Activated CD4-positive, alpha-beta T cell treated with anti-CD3 and anti-CD28 coated beads, Interleukin-2, amount 50 U/mL, for 4 hours (primary cell): ENCODE results near the gene SGPP1.
"Not testable (repeated sequence)": the region's sequence is repeated elsewhere in the genome, so short reads cannot be mapped to it uniquely, and the experiment has no call there.

Experiments used
- DNase-seq, 2 experiments: peaks; one replicate each; pipeline ENCODE4 v3.0.0-alpha.2; 2020

SGPP1 gene

DNA sequence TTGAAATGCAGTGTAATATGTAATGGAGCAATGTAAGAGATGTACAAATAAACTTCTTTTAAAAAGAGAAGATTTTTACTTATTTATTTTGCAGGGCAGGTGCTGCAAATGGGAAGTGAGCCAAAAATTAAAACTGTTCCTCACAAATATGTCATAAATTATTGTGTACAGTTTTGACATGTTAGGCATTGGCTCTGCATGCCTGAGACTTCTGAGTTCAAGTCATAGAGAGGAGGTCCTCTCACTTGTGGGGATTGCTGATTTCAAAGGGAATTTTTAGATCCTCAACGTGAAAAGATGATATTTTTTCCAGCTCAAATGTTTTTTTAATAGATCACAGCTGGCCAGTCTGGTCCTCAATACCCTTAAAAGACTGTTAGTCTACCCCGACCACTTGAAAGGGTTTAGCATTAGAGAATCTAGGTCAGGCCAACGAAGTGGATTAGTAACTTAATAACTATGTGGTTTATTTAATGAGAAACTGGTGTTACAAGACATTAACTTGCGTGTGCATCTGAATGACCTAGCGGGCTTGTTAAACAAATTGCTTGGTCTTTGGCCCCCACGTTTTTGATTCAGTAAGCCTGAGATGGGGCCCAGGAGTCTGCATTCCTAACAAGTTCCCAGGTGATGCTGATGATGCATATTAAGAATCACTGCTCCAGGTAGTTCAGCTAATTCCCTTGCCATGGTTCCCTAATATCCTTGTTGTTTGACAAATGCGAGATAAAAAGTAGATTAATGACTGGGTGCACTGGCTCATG, 55.3 kb downstream of the SGPP1 start:
- no peak for DNase-seq

- no peak for DNase-seq
Observed at GRCh38 chr14:63671987-63672386, 55.9 kb downstream of the SGPP1 start.

GRCh38 chr14:63670692-63671091, 57.2 kb downstream of the SGPP1 start:
- DNase-seq, result no peak

DNA sequence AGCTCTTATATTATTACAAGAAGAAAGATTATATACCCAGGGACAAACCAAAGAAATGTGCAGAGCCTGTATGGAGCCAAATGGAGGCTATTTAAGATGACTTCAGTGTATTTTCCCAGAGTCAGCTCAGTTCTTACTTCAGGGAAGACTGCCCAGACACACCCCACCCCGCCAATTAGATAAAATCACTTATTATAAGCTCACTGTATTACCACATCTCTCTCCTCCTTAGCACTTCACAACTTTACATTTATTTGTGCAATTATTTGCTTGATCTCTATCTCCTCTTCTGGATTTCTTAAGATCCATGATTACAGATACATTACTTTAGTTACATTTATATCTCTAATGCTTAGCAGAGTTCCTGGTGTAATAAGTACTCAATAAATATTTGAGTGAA, 61.5 kb downstream of the SGPP1 start:
- no peak for DNase-seq

- no peak for DNase-seq
Observed at GRCh38 chr14:63663428-63664341, 64.2 kb downstream of the SGPP1 start.

GRCh38 chr14:63662776-63663175, 65.1 kb downstream of the SGPP1 start:
- DNase-seq, result no peak

DNA sequence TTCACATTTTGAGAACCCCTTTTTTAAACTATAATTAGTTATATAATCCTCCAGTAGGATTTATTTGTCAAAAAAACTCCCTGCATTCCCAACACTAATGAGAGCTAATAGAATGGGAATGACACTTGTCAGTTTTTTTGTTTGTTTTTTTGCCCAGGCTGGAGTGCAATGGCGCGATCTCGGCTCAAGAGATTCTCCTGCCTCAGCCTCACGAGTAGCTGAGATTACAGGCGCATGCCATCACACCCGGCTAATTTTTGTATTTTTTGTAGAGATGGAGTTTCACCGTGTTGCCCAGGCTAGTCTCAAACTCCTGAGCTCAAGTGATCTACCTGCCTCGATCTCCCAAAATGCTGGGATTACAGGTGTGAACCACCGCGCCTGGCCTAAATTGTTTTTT, 66.0 kb downstream of the SGPP1 start:
- DNase-seq, result not testable (repeated sequence)

DNA sequence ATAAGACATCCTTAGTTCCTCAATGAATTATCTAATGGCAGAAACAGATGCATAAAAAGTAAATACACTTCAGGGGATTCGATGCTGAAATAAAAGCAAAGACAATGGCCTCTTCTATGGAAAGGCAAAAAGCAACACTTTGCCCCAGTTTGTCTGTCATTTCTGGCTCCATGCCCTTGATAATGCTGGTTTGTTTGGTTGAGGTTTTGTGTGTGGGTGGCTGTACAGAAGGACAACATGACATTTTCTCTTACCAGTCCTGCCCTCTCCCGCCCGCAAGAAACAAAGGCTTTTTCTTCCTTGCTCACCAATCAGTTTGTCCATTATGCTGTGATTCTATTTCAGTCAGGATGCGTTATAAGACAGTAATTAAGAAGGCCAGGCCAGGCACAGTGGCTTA, 68.1 kb downstream of the SGPP1 start:
- no peak for DNase-seq

DNA sequence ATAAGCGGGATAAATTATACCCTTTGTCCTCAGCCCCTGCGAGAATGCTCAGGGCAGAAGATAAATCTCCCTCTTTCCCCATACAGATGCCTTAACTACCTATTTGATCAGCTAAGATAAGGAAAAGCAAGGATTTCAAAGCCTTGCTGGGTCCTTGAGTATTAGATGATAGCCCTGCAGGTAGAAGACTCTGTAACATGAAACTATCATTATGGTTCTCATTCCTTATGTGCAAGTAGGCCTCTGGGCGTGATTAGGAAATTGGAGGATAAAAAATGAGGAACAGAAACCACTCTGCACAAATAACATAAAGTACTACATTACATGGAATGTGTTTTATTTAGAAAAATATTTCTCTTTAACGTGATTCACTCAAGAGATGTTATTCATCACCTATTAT, 71.7 kb downstream of the SGPP1 start:
- no peak for DNase-seq

GRCh38 chr14:63654936-63655335, 72.9 kb downstream of the SGPP1 start:
- DNase-seq, result no peak

DNA sequence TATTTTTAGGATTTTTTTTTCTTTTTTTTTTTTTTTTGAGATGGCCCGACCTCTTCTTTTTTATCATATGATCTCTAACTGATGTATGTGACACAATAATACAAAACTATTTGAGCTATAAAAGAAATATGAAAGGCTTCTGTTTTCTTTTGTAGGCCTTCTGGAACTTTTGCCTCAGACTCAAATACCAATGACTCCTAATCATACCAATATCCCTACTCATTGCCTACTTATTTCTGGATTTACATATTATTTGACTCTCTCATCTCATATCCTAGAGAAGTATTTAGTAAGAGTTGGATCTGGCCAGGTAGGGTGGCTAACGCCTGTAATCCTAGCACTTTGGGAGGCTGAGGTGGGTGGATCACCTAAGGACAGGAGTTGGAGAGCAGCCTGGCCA, 73.5 kb downstream of the SGPP1 start:
- no peak for DNase-seq

DNA sequence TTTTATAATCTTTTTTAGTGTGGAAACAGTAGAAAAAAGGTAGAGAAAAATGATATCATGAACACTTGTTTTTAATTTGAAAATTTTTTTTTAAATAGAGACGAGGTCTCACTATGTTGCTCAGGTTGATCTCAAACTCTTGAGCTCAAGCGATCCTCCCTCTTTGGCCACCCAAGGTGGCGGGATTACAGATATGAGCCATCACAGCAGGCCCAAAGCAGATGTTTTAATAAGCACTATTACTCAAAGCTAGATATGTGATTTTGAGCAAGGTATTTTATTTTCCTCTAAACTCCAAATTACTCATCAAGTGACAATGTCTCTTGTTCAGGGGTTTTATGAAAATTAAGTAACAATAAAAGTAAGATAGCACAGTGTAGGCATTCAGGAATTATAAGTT, 75.5 kb downstream of the SGPP1 start:
- DNase-seq, result no peak

- peak; percentile 27 to 34 for DNase-seq
Observed at GRCh38 chr14:63650256-63650952, 77.5 kb downstream of the SGPP1 start.

- DNase-seq, result no peak
Observed at GRCh38 chr14:63647696-63648410, 80.0 kb downstream of the SGPP1 start.

DNA sequence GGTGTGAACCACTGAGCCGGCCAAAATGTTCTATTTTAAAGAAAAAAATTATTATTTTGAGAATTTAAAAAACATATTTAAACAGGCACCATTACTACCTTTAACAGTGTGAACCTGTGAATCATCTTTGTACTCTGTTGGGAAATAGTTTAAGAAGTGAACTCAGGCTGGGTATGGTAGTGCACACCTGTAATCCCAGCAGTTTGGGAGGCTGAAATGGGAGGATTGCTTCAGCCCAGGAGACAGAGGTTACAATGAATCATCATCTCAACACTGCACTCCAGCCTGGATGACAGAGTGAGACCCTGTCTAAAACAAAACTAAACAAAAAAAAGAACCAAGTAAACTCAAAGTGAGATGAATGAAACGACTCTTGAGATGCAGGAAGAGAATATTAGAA, 83.1 kb downstream of the SGPP1 start:
- DNase-seq, result no peak

GRCh38 chr14:63642656-63643382, 85.0 kb downstream of the SGPP1 start:
- DNase-seq, result no peak

- peak; percentile 68 to 73 for DNase-seq
Observed at GRCh38 chr14:63642229-63642611, 85.6 kb downstream of the SGPP1 start.

GRCh38 chr14:63641473-63642228, 86.2 kb downstream of the SGPP1 start, which contains the start of gene WDR89:
WDR89 (minus strand) TSS chr14:63641871; CDS start chr14:63599942, 41,929 bp downstream.
- peak; percentile 93 to 95 for DNase-seq

- DNase-seq, result no peak
Observed at GRCh38 chr14:63638493-63638892, 89.4 kb downstream of the SGPP1 start.

- not testable (repeated sequence) for DNase-seq
Observed at GRCh38 chr14:63636094-63636635, 91.7 kb downstream of the SGPP1 start.
